ENCODE results near the gene EMP2. TPM values are rescaled to one million over a fixed set of nuclear protein-coding genes. Genes with fewer than 3 reads are reported as not detected.
A peak's percentile ranks its signal among the peaks of the same experiment; 100 is the strongest.

EMP2 gene
- total RNA-seq, 6 donors from 2014 or later, result 261 to 1,020 (median 640) TPM

- peak overlapping the region in 1 of 4 donors; percentile 30 for H3K27ac ChIP-seq
- peaks cover 0 to 25% (median 7%) of the 10 kb centered on the region in 4 donors for H3K36me3 ChIP-seq
- no peaks in the 10 kb centered on the region for H3K27me3 ChIP-seq
- 79 to 85% methylated on average over 7 of the region's 7 CpGs for WGBS, 2 donors
- peaks cover 13 to 32% (median 24%) of the 10 kb centered on the region in 4 donors for H3K4me1 ChIP-seq
- ATAC-seq (ENCODE audit: low FRiP score in 2 of 2), result no peak
- no peak for DNase-seq
- H3K4me3 ChIP-seq, result no peak overlapping the region
- H3K9me3 ChIP-seq, result peaks cover 0 to 8% (median 0%) of the 10 kb centered on the region in 4 donors
- TF ChIP-seq POLR2A (IDR thresholded peaks at IDR 0.05) (no peak), CTCF (IDR thresholded peaks at IDR 0.05) (no peak), POLR2AphosphoS5 (IDR thresholded peaks at IDR 0.05) (no peak), EP300 (IDR thresholded peaks at IDR 0.05) (no peak)
These were observed 61.8 kb downstream of the EMP2 start for GRCh38 chr16:10518479-10519041.

- Histone ChIP-seq H3K36me3 (peaks cover 0 to 19% (median 3%) of the 10 kb centered on the region in 4 donors), H3K4me3 (no peak overlapping the region), H3K27ac (no peak overlapping the region), H3K9me3 (peaks cover 0 to 8% (median 0%) of the 10 kb centered on the region in 4 donors), H3K27me3 (no peaks in the 10 kb centered on the region), H3K4me1 (peaks cover 13 to 32% (median 24%) of the 10 kb centered on the region in 4 donors)
- TF ChIP-seq POLR2A (IDR thresholded peaks at IDR 0.05), result no peak
- no peak for TF ChIP-seq CTCF (IDR thresholded peaks at IDR 0.05)
- TF ChIP-seq POLR2AphosphoS5 (IDR thresholded peaks at IDR 0.05), result no peak
- TF ChIP-seq EP300 (IDR thresholded peaks at IDR 0.05), result no peak
- DNase-seq (no peak), ATAC-seq (ENCODE audit: low FRiP score in 2 of 2) (no peak)
- WGBS, 2 donors, result 77 to 84% methylated on average over 5 of the region's 5 CpGs
These were observed 62.5 kb downstream of the EMP2 start for GRCh38 chr16:10517868-10518267.

GRCh38 chr16:10514369-10515055, 65.9 kb downstream of the EMP2 start:
- Histone ChIP-seq H3K4me3 (no peak overlapping the region), H3K36me3 (peaks cover 0 to 7% (median 3%) of the 10 kb centered on the region in 4 donors), H3K27me3 (no peaks in the 10 kb centered on the region), H3K27ac (peak overlapping the region in 3 of 4 donors; percentile 61 to 73 (median 70)), H3K9me3 (peaks cover 0 to 8% (median 0%) of the 10 kb centered on the region in 4 donors), H3K4me1 (peaks cover 13 to 17% (median 16%) of the 10 kb centered on the region in 4 donors)
- 31% methylated on average over 6 of the region's 6 CpGs for WGBS, 2 donors
- TF ChIP-seq POLR2A (IDR thresholded peaks at IDR 0.05) (no peak), CTCF (IDR thresholded peaks at IDR 0.05) (peak; percentile 32 to 70 (median 56))
- peak; percentile 34 to 56 for ATAC-seq (ENCODE audit: low FRiP score in 2 of 2)
- DNase-seq, result peak in 1 of 2 donors; percentile 59

GRCh38 chr16:10511829-10512228, 68.6 kb downstream of the EMP2 start:
- no peak for TF ChIP-seq EP300 (IDR thresholded peaks at IDR 0.05)
- TF ChIP-seq POLR2AphosphoS5 (IDR thresholded peaks at IDR 0.05), result no peak
- no peak for TF ChIP-seq CTCF (IDR thresholded peaks at IDR 0.05)
- no peak for TF ChIP-seq POLR2A (IDR thresholded peaks at IDR 0.05)

More at GRCh38 chr16:10511829-10512228, 68.6 kb downstream of the EMP2 start:
- no peak for ATAC-seq (ENCODE audit: low FRiP score in 2 of 2)
- Histone ChIP-seq H3K4me3 (no peak overlapping the region), H3K36me3 (peaks cover 2 to 29% (median 5%) of the 10 kb centered on the region in 4 donors), H3K27ac (no peak overlapping the region), H3K27me3 (no peaks in the 10 kb centered on the region), H3K4me1 (peaks cover 13 to 17% (median 16%) of the 10 kb centered on the region in 4 donors), H3K9me3 (peaks cover 0 to 6% (median 0%) of the 10 kb centered on the region in 4 donors)
- WGBS, 2 donors, result 74 to 76% methylated on average over 1 of the region's 1 CpG
- no peak for DNase-seq
